ACC112 (cell line): ENCODE results near the gene SOX5.
A peak's percentile ranks its signal among the peaks of the same experiment; 100 is the strongest.

Source experiments
- H2AFZ ChIP-seq: fragments of 200-600 bp; sonication (generic); one replicate; pipeline ENCODE4 v1.6.0; 2017; ENCODE audit warnings: antibody characterized with exemption, low read length; ENCODE audit not compliant: unreplicated experiment
- H3K27ac ChIP-seq: fragments of 200-600 bp; sonication (generic); 2 replicates; pipeline ENCODE4 v1.5.1; 2014; ENCODE audit warnings: low read depth, mild to moderate bottlenecking, antibody characterized with exemption, low read length, moderate library complexity
- H3K27me3 ChIP-seq: fragments of 200-600 bp; sonication (generic); 2 replicates; pipeline ENCODE4 v1.6.1; 2014; ENCODE audit warnings: mild to moderate bottlenecking, antibody characterized with exemption, low read length, moderate library complexity, mixed read lengths; ENCODE audit not compliant: insufficient read depth
- H3K36me3 ChIP-seq: fragments of 200-600 bp; sonication (generic); 2 replicates; pipeline ENCODE4 v1.6.1; 2016; ENCODE audit warnings: mild to moderate bottlenecking, antibody characterized with exemption, low read length, moderate library complexity, mixed read lengths; ENCODE audit not compliant: insufficient read depth
- H3K4me1 ChIP-seq: fragments of 200-600 bp; sonication (generic); one replicate; pipeline ENCODE4 v1.6.1; 2016; ENCODE audit warnings: low read length, mixed read lengths; ENCODE audit not compliant: insufficient read depth, unreplicated experiment, control insufficient read depth
- H3K4me3 ChIP-seq: fragments of 200-600 bp; sonication (generic); 2 replicates; pipeline ENCODE4 v1.5.1; 2014; ENCODE audit warnings: mild to moderate bottlenecking, low read depth, low read length
- H3K79me2 ChIP-seq: fragments of 200-600 bp; sonication (generic); one replicate; pipeline ENCODE4 v1.6.0; 2016; ENCODE audit warnings: low read length; ENCODE audit not compliant: control insufficient read depth, unreplicated experiment, insufficient read depth

Gene SOX5

DNA sequence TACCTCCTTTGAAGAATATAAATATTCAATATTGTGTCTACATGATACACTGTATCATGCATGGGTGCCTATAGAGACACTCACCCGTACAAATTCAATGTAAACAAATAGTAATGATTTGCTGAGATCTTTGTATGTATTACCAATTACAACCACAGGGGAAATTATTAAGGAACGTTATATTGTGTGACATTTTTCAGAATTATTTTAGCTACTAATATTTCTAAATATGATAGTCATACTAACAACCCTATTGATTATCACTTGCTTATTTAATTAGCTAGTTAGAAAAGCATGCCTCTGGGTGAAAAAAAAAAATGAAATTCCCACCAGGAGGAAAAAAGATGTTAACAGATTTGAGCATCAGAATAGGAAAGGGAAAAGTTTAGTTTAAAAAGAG lies 2.1 kb downstream of the SOX5 start:
- H3K79me2 ChIP-seq = no peaks in the 10 kb centered on the region
- no peak overlapping the region for H2AFZ ChIP-seq
- no peaks in the 10 kb centered on the region for H3K4me1 ChIP-seq
- no peak overlapping the region for H3K4me3 ChIP-seq
- H3K27ac ChIP-seq = no peak overlapping the region
- peaks cover 76% of the 10 kb centered on the region for H3K27me3 ChIP-seq
- no peaks in the 10 kb centered on the region for H3K36me3 ChIP-seq

DNA sequence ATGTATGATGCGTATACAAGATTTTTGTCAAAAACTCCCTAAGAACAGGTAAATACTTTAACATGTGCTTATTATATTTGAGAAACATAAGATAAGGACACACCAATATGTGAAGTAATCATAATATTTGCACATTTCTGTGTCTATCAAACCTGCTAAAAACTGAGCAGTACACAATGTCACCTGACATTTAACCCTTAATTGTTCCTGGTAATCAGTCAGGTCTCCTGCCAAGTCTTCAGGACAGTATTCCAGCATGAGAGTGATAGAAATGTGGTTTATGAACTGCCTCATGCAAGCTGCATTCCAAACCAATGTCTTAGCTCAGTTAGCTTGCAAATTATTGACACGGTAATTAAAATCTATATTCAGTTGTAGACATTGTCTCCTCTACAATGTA lies 4.2 kb downstream of the SOX5 start:
- H3K79me2 ChIP-seq = no peaks in the 10 kb centered on the region
- H2AFZ ChIP-seq = no peak overlapping the region
- H3K4me1 ChIP-seq = no peaks in the 10 kb centered on the region
- no peaks in the 10 kb centered on the region for H3K36me3 ChIP-seq
- no peak overlapping the region for H3K27ac ChIP-seq
- no peak overlapping the region for H3K4me3 ChIP-seq
- H3K27me3 ChIP-seq = peaks cover 70% of the 10 kb centered on the region

DNA sequence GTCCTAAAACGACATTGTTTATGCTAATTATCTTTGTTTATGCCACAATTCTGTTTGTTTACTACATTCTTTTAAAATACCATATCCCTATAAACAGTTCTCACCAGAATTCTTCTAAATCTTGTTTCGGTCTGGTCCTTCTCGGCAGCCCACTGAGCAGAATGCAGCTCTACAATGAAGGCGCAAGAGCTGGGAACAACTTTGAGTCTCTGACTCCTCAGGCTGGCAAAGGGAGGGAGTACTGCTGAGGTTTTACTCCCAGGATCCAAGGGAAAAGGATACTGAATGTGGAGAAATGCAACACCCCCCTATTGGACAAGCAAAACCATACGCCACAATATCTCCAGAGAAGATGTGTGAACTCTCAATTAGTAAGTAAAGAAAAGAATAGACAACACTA lies 5.4 kb downstream of the SOX5 start:
- no peaks in the 10 kb centered on the region for H3K79me2 ChIP-seq
- no peak overlapping the region for H2AFZ ChIP-seq
- H3K36me3 ChIP-seq = no peaks in the 10 kb centered on the region
- H3K4me1 ChIP-seq = no peaks in the 10 kb centered on the region
- no peak overlapping the region for H3K27ac ChIP-seq
- no peak overlapping the region for H3K4me3 ChIP-seq
- peaks cover 62% of the 10 kb centered on the region for H3K27me3 ChIP-seq

DNA sequence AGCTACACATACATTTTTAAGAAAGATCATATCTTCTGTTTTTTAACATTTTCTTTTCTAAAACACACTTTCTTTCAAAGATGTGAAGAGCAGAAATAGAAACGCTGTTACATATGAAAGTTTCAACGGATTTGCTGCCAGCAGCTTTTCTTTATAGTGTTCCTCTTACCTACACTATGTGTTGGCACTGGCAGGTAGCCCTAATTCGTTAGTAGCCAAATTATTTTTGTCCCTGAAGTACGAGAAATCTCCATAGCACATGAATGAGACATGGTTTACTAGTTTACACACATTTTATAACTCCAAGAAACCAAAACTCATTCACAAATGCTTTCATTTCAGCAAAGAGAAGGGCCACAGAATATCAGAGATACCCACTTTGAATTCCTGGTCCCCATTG lies 6.6 kb downstream of the SOX5 start:
- no peak overlapping the region for H3K4me3 ChIP-seq
- H3K4me1 ChIP-seq = no peaks in the 10 kb centered on the region
- H3K36me3 ChIP-seq = no peaks in the 10 kb centered on the region
- H3K27ac ChIP-seq = no peak overlapping the region
- no peaks in the 10 kb centered on the region for H3K79me2 ChIP-seq
- peaks cover 51% of the 10 kb centered on the region for H3K27me3 ChIP-seq
- no peak overlapping the region for H2AFZ ChIP-seq

DNA sequence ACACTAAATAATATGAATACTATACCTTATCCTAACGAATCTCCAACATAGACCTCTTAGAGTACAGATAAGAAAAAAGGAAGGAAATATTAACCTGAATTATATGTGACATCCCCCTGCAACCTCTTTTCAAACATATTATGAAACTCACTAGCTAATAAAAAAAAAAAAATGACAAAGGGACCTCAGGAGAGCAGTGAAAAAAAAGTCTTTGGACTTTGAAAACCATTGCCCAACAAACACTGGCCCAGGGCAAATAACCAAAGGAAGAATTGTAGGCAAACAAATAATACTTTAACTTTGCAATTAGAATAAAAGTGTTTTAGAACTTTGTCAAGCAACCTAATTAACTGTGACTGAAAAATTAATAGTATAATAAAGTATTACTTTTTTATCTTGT lies 7.7 kb downstream of the SOX5 start:
- Histone ChIP-seq H3K27me3 (peaks cover 41% of the 10 kb centered on the region), H3K36me3 (no peaks in the 10 kb centered on the region), H2AFZ (no peak overlapping the region), H3K79me2 (no peaks in the 10 kb centered on the region), H3K4me1 (no peaks in the 10 kb centered on the region), H3K27ac (no peak overlapping the region), H3K4me3 (no peak overlapping the region)

DNA sequence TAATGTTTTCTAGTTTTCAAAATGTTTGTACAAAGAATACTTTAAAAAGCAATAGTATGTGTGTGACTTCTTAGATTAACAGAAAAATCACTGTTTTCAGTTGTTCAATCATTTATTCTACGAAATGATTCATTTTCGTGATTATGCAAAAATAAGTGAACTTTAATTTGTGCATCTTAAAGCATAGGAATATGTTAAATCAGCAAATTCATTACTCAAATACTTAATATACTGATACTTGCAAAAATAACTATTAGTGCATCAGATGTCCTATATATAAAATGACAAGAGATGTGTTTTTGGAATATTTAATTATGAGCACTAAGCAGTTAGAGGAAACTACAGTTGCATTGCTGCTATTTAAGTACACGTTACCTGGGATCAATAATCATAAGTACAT lies 11.0 kb downstream of the SOX5 start:
- no peaks in the 10 kb centered on the region for H3K4me1 ChIP-seq
- peaks cover 9% of the 10 kb centered on the region for H3K27me3 ChIP-seq
- H2AFZ ChIP-seq = no peak overlapping the region

DNA sequence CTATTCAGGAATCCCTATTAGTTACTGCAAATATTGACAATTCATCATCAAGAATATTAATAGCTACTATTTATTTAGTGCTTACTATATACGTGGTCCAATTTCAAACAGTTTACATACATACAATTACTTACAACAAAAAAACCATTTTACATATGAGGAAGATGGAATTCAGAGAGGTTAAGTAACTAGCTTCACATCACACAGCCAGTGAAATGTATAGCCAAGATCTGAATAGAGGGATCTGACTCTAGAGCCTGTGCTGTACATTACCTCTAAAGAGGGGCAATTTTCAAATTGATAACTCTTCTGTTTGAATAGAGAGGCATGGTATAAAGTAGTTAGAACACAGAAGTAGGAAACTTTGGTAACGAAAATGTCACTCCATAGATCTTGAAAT lies 18.3 kb downstream of the SOX5 start:
- Histone ChIP-seq H3K27ac (no peak overlapping the region), H3K36me3 (no peaks in the 10 kb centered on the region; the same call in 1 of the 2 replicates), H2AFZ (no peak overlapping the region), H3K4me1 (no peaks in the 10 kb centered on the region), H3K79me2 (no peaks in the 10 kb centered on the region), H3K4me3 (no peak overlapping the region), H3K27me3 (no peaks in the 10 kb centered on the region)

More for the DNA sequence above, 11.0 kb downstream of the SOX5 start:
- H3K79me2 ChIP-seq = no peaks in the 10 kb centered on the region
- no peak overlapping the region for H3K27ac ChIP-seq
- H3K36me3 ChIP-seq = no peaks in the 10 kb centered on the region
- H3K4me3 ChIP-seq = no peak overlapping the region

DNA sequence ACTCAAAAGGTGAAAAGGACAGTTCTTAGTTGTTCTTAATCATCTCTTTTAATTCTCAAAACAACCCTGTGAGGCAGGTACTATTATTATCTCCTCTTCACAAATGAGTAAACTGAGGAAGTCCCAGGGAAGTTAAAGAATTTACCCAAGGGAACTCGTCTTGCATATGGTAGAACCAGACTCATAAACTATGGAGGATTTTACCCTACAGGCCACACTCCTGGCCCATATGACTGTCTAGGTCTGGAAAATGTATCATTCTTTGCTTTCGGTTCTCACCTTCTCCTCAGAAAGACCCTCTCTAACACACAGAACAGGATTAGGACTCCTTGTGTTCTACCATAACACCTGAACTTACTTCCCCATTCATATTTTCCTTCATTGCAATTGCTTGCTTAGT lies 18.9 kb downstream of the SOX5 start:
- Histone ChIP-seq H2AFZ (no peak overlapping the region), H3K36me3 (no peaks in the 10 kb centered on the region; the same call in 1 of the 2 replicates), H3K27me3 (no peaks in the 10 kb centered on the region), H3K4me3 (no peak overlapping the region), H3K27ac (no peak overlapping the region), H3K4me1 (no peaks in the 10 kb centered on the region), H3K79me2 (no peaks in the 10 kb centered on the region)

DNA sequence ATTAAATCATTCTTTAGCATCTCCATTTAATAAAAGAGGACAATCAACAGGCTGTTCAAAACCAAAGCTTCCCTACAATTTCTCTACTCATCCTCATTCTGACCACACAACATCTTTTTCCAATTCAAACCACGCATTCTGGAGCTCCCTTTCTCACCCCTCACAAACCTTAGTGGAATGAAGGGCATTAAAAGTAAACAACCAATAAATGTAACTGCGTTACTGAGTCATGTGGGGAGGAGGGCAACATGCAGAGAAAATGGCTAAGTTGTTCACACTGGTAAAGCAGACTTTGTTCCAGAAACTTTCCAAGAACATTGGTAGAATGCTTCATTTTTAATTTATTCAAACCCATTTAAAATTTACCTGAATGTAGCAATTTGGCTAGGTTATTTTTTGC lies 19.6 kb downstream of the SOX5 start:
- H3K4me1 ChIP-seq = no peaks in the 10 kb centered on the region
- no peaks in the 10 kb centered on the region for H3K79me2 ChIP-seq
- no peak overlapping the region for H3K27ac ChIP-seq
- no peaks in the 10 kb centered on the region for H3K27me3 ChIP-seq
- H2AFZ ChIP-seq = no peak overlapping the region
- no peaks in the 10 kb centered on the region; the same call in 1 of the 2 replicates for H3K36me3 ChIP-seq
- no peak overlapping the region for H3K4me3 ChIP-seq

DNA sequence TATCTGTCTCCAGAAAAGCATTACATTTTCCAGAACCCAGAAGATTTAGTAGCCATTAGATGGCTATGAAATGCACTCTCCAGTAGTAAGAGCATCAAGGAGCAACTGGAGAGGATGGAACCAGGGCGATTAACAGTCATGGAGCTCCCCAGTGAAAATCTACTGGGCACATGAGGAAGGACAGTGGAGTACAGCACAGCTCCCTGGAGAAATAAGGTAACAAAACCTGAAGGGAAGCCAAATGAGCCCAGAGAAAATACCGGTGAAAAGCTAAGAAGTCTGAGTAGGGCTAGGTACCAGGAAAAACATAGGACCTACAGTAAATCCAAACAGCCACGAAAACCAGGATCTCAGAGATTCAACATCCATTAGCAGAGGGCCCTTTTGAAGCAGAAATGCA lies 21.6 kb downstream of the SOX5 start:
- Histone ChIP-seq H2AFZ (no peak overlapping the region), H3K4me1 (no peaks in the 10 kb centered on the region), H3K27me3 (no peaks in the 10 kb centered on the region), H3K27ac (no peak overlapping the region), H3K36me3 (no peaks in the 10 kb centered on the region; the same call in 1 of the 2 replicates), H3K79me2 (no peaks in the 10 kb centered on the region), H3K4me3 (no peak overlapping the region)

DNA sequence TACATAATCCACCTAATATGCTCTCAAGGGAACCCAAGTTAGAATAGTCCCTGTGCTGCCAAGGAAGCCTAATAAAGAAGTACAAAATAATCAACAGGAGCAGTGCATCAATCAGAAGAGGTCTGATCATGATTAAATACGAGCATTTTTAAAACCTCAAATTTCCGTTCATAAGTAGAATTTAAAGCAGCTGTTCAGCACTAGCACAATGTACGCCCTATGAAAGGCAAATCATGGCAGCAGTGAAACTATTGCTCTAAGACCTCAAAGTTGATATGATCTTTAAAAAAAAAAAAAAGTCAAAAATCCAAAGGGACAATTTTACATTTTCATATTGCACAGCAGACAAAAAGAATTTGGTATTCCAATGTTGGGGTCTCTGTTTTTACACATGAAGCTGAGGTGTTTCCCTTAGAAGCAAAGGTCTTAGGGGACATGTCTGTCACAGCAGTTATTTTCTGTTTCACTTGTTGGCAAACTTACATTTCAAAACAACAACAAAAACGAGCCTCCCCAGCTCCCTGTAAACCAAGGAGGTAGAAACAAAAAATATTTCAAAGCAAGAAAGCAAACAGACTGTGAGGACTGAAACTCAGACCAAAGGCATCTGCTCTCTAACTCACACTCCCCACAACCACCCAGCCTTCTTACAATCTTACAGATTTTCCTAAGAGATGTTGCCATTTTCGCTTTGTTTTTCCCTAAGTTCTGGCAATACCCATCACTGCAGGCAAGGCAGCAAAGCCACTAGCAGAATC lies 28.2 kb downstream of the SOX5 start:
- H3K36me3 ChIP-seq = no peaks in the 10 kb centered on the region
- H3K4me1 ChIP-seq = no peaks in the 10 kb centered on the region
- no peak overlapping the region for H3K27ac ChIP-seq
- peak overlapping the region; percentile 61 for H3K4me3 ChIP-seq
- peak overlapping the region; percentile 87 for H2AFZ ChIP-seq
- H3K27me3 ChIP-seq = no peaks in the 10 kb centered on the region
- H3K79me2 ChIP-seq = no peaks in the 10 kb centered on the region
